Measurements from ENCODE around the gene FTO. TPM values are rescaled to one million over a fixed set of nuclear protein-coding genes. Genes with fewer than 3 reads are reported as not detected.

FTO gene
- total and polyA plus RNA-seq, 2 donors from 2014 or later, result 22.3 to 116 TPM

GRCh38 chr16:53878216-53878615 lies 174.3 kb downstream of the FTO start:
- no peaks in the 10 kb centered on the region for H3K9me3 ChIP-seq (ENCODE audit: control insufficient read depth in 2 of 3, insufficient read depth in 1 of 3, low read length in 3 of 3)
- H3K27ac ChIP-seq (ENCODE audit: low read depth in 2 of 2, low read length in 2 of 2), result no peak overlapping the region
- DNase-seq, result no peak
- no peak overlapping the region for H3K9ac ChIP-seq (ENCODE audit: low read length in 3 of 3)
- intact Hi-C loops (cut with DNase I), result no loop called here
- no peaks in the 10 kb centered on the region for H3K4me1 ChIP-seq (ENCODE audit: control insufficient read depth in 2 of 3, insufficient read depth in 2 of 3, low read depth in 1 of 3, low read length in 3 of 3)
- peaks cover 2 to 9% (median 7%) of the 10 kb centered on the region in 3 donors for H3K36me3 ChIP-seq (ENCODE audit: control insufficient read depth in 2 of 3, insufficient read depth in 3 of 3, low read length in 3 of 3)
- FAIRE-seq, result no peak
- TF ChIP-seq CTCF (IDR thresholded peaks at IDR 0.05; ENCODE audit: borderline replicate concordance, extremely low read depth, insufficient read depth), result no peak
- H3K4me3 ChIP-seq (ENCODE audit: low read length in 3 of 3), result no peak overlapping the region
- H3K27me3 ChIP-seq (ENCODE audit: control insufficient read depth, insufficient read depth, low read length), result no peaks in the 10 kb centered on the region

GRCh38 chr16:53881371-53881770 lies 177.4 kb downstream of the FTO start:
- FAIRE-seq (no peak), DNase-seq (no peak)
- H3K36me3 ChIP-seq (ENCODE audit: control insufficient read depth in 2 of 3, insufficient read depth in 3 of 3, low read length in 3 of 3), result peaks cover 2 to 7% (median 5%) of the 10 kb centered on the region in 3 donors
- H3K27ac ChIP-seq (ENCODE audit: low read depth in 2 of 2, low read length in 2 of 2), result no peak overlapping the region
- no peak for TF ChIP-seq CTCF (IDR thresholded peaks at IDR 0.05; ENCODE audit: borderline replicate concordance, extremely low read depth, insufficient read depth)
- no peaks in the 10 kb centered on the region for H3K4me1 ChIP-seq (ENCODE audit: control insufficient read depth in 2 of 3, insufficient read depth in 2 of 3, low read depth in 1 of 3, low read length in 3 of 3)
- no peaks in the 10 kb centered on the region for H3K9me3 ChIP-seq (ENCODE audit: control insufficient read depth in 2 of 3, insufficient read depth in 1 of 3, low read length in 3 of 3)
- H3K27me3 ChIP-seq (ENCODE audit: control insufficient read depth, insufficient read depth, low read length), result no peaks in the 10 kb centered on the region
- no peak overlapping the region for H3K4me3 ChIP-seq (ENCODE audit: low read length in 3 of 3)
- intact Hi-C loops (cut with DNase I), result no loop called here
- no peak overlapping the region for H3K9ac ChIP-seq (ENCODE audit: low read length in 3 of 3)

GRCh38 chr16:53882310-53882709 lies 178.4 kb downstream of the FTO start:
- Histone ChIP-seq H3K36me3 (ENCODE audit: control insufficient read depth in 2 of 3, insufficient read depth in 3 of 3, low read length in 3 of 3) (peaks cover 2 to 7% (median 5%) of the 10 kb centered on the region in 3 donors), H3K27me3 (ENCODE audit: control insufficient read depth, insufficient read depth, low read length) (no peaks in the 10 kb centered on the region), H3K4me3 (ENCODE audit: low read length in 3 of 3) (no peak overlapping the region), H3K9ac (ENCODE audit: low read length in 3 of 3) (no peak overlapping the region), H3K27ac (ENCODE audit: low read depth in 2 of 2, low read length in 2 of 2) (no peak overlapping the region), H3K9me3 (ENCODE audit: control insufficient read depth in 2 of 3, insufficient read depth in 1 of 3, low read length in 3 of 3) (no peaks in the 10 kb centered on the region), H3K4me1 (ENCODE audit: control insufficient read depth in 2 of 3, insufficient read depth in 2 of 3, low read depth in 1 of 3, low read length in 3 of 3) (no peaks in the 10 kb centered on the region)
- no peak for FAIRE-seq
- TF ChIP-seq CTCF (IDR thresholded peaks at IDR 0.05; ENCODE audit: borderline replicate concordance, extremely low read depth, insufficient read depth), result no peak
- DNase-seq, result no peak
- intact Hi-C loops (cut with DNase I), result no loop called here

- Histone ChIP-seq H3K27ac (ENCODE audit: low read depth in 2 of 2, low read length in 2 of 2) (no peak overlapping the region), H3K4me1 (ENCODE audit: control insufficient read depth in 2 of 3, insufficient read depth in 2 of 3, low read depth in 1 of 3, low read length in 3 of 3) (no peaks in the 10 kb centered on the region), H3K4me3 (ENCODE audit: low read length in 3 of 3) (no peak overlapping the region), H3K9me3 (ENCODE audit: control insufficient read depth in 2 of 3, insufficient read depth in 1 of 3, low read length in 3 of 3) (no peaks in the 10 kb centered on the region), H3K27me3 (ENCODE audit: control insufficient read depth, insufficient read depth, low read length) (no peaks in the 10 kb centered on the region), H3K9ac (ENCODE audit: low read length in 3 of 3) (no peak overlapping the region), H3K36me3 (ENCODE audit: control insufficient read depth in 2 of 3, insufficient read depth in 3 of 3, low read length in 3 of 3) (peaks cover 2 to 17% (median 13%) of the 10 kb centered on the region in 3 donors)
- no peak for FAIRE-seq
- intact Hi-C loops (cut with DNase I), result no loop called here
- no peak for TF ChIP-seq CTCF (IDR thresholded peaks at IDR 0.05; ENCODE audit: borderline replicate concordance, extremely low read depth, insufficient read depth)
- DNase-seq, result no peak
Observed at GRCh38 chr16:53884748-53885147, 180.8 kb downstream of the FTO start.

All from kidney (tissue), 14 donors.